Sigmoid colon (tissue), 4 donors: ENCODE results near the gene TAS1R1.

Experiments used
- EP300 ChIP-seq, 4 donors: sonication (generic); formaldehyde crosslinking; IDR thresholded peaks; one replicate each; pipeline ENCODE4 v1.6.1; 2017; ENCODE audit warnings: antibody characterized with exemption in 4 of 4
- POLR2A ChIP-seq, 2 donors: fragments of 450-650 bp; IDR thresholded peaks; one replicate each; pipeline ENCODE4 v1.6.1; 2016; ENCODE audit warnings: antibody characterized with exemption in 2 of 2, mild to moderate bottlenecking in 2 of 2, moderate library complexity in 2 of 2
- POLR2AphosphoS5 ChIP-seq, 4 donors: sonication (generic); formaldehyde crosslinking; IDR thresholded peaks; one replicate each; pipeline ENCODE4 v1.6.1; 2017; ENCODE audit warnings: antibody characterized with exemption in 4 of 4
- TF ChIP-seq, protein P1 (sequence below), 4 experiments: fragments of 450-650 bp in 3 of 4; fragments of 200-600 bp in 1 of 4; IDR thresholded peaks; one replicate each; pipeline ENCODE4 v1.5.1; 2016 to 2019; ENCODE audit warnings: antibody characterized with exemption in 4 of 4, mild to moderate bottlenecking in 3 of 4, moderate library complexity in 2 of 4

DNA sequence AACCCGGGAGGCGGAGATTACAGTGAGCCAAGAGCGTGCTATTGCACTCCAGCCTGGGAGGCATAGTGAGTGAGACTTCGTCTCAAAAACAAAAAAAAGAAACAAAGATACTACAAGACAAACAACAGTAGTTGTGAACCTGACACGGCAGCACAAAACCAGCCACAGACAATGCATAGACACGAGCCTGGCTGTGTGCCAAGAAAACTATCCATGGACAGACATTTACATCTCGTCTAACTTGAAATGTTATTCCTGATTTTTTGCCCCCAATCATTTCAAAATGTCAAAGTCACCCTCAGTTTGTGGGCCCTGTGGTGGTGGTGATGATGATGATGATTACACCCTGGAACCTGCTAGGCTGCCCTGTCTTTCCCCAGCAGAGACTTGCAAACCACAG, 41.2 kb downstream of the TAS1R1 start:
- TF ChIP-seq, protein P1, sequence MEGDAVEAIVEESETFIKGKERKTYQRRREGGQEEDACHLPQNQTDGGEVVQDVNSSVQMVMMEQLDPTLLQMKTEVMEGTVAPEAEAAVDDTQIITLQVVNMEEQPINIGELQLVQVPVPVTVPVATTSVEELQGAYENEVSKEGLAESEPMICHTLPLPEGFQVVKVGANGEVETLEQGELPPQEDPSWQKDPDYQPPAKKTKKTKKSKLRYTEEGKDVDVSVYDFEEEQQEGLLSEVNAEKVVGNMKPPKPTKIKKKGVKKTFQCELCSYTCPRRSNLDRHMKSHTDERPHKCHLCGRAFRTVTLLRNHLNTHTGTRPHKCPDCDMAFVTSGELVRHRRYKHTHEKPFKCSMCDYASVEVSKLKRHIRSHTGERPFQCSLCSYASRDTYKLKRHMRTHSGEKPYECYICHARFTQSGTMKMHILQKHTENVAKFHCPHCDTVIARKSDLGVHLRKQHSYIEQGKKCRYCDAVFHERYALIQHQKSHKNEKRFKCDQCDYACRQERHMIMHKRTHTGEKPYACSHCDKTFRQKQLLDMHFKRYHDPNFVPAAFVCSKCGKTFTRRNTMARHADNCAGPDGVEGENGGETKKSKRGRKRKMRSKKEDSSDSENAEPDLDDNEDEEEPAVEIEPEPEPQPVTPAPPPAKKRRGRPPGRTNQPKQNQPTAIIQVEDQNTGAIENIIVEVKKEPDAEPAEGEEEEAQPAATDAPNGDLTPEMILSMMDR (IDR thresholded peaks at IDR 0.05), result no peak
- no peak for TF ChIP-seq EP300 (IDR thresholded peaks at IDR 0.05)
- TF ChIP-seq POLR2AphosphoS5 (IDR thresholded peaks at IDR 0.05), result no peak
- TF ChIP-seq POLR2A (IDR thresholded peaks at IDR 0.05), result no peak
